Right lobe of liver (tissue), 4 donors: ENCODE data around the gene CTNND2.

Source experiments
- POLR2A ChIP-seq: fragments of 450-650 bp; IDR thresholded peaks from one replicate; pipeline ENCODE4 v1.6.1; 2017; ENCODE audit warnings: antibody characterized with exemption, mild to moderate bottlenecking
- TF ChIP-seq, protein P1 (sequence below), 4 donors: fragments of 200-600 bp in 3 of 4; fragments of 450-650 bp in 1 of 4; IDR thresholded peaks; one replicate each; pipeline versions ENCODE4 v1.5.1 to v1.8.0; 2016 to 2022; ENCODE audit warnings: antibody characterized with exemption in 4 of 4, mild to moderate bottlenecking in 2 of 4
- donor health status: DM: no; HTN: no; CAD: no.
- donor health status: DM: no; HTN: no; CAD: no.
- donor health status: DM: no; HTN: yes; CAD: no.

DNA sequence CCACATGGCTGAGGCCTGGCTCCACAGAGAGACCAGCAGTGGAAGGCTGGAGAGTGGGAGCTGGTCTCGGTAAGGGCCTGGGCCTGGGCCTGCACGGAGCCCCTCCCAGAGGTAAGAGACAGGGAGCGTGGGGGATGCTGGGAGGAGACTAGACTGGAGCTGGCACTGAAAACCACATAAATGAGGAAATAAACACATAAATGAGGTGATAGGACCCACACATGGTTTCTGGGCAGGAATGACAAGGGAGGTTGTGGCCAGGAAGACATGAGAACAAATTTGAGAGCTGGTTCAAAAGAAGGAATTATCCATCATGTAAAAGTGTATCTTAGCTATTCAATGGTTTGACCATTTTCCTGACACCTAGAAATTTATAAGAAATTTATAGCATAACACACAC is 691.5 kb downstream of the CTNND2 start:
- TF ChIP-seq, protein P1, sequence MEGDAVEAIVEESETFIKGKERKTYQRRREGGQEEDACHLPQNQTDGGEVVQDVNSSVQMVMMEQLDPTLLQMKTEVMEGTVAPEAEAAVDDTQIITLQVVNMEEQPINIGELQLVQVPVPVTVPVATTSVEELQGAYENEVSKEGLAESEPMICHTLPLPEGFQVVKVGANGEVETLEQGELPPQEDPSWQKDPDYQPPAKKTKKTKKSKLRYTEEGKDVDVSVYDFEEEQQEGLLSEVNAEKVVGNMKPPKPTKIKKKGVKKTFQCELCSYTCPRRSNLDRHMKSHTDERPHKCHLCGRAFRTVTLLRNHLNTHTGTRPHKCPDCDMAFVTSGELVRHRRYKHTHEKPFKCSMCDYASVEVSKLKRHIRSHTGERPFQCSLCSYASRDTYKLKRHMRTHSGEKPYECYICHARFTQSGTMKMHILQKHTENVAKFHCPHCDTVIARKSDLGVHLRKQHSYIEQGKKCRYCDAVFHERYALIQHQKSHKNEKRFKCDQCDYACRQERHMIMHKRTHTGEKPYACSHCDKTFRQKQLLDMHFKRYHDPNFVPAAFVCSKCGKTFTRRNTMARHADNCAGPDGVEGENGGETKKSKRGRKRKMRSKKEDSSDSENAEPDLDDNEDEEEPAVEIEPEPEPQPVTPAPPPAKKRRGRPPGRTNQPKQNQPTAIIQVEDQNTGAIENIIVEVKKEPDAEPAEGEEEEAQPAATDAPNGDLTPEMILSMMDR (IDR thresholded peaks at IDR 0.05): no peak
- TF ChIP-seq POLR2A: no peak
